Right lobe of liver (tissue), 4 donors: ENCODE measurements around the gene KDM4C.
A peak's percentile ranks its signal among the peaks of the same experiment; 100 is the strongest.

ENCODE experiments used
- POLR2A ChIP-seq: fragments of 450-650 bp; IDR thresholded peaks from one replicate; pipeline ENCODE4 v1.6.1; 2017; ENCODE audit warnings: antibody characterized with exemption, mild to moderate bottlenecking
- TF ChIP-seq, protein P1 (sequence below), 4 donors: fragments of 200-600 bp in 3 of 4; fragments of 450-650 bp in 1 of 4; IDR thresholded peaks; one replicate each; pipeline versions ENCODE4 v1.5.1 to v1.8.0; 2016 to 2022; ENCODE audit warnings: antibody characterized with exemption in 4 of 4, mild to moderate bottlenecking in 2 of 4
- donor health status: DM: no; HTN: no; CAD: no.
- donor health status: DM: no; HTN: no; CAD: no.
- donor health status: DM: no; HTN: yes; CAD: no.

DNA sequence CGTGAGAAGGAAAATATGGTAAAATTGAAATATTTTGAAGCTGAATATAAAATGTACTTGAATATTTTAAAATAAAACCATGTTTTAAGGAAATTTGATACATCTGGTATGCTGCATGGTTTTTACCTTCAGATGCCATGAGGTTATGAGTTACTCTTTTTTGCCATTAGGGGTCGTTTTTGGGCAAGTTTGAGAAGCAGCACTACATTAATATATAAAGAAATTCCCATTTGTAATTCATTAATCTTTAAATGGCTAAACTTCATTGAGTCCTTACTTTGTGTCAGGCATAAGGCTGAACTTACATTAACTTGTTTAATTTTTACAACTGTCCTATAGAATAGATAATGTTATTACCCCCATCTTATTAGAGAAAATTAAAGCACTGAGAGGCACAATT lies 152.3 kb downstream of the KDM4C start:
- TF ChIP-seq, protein P1, sequence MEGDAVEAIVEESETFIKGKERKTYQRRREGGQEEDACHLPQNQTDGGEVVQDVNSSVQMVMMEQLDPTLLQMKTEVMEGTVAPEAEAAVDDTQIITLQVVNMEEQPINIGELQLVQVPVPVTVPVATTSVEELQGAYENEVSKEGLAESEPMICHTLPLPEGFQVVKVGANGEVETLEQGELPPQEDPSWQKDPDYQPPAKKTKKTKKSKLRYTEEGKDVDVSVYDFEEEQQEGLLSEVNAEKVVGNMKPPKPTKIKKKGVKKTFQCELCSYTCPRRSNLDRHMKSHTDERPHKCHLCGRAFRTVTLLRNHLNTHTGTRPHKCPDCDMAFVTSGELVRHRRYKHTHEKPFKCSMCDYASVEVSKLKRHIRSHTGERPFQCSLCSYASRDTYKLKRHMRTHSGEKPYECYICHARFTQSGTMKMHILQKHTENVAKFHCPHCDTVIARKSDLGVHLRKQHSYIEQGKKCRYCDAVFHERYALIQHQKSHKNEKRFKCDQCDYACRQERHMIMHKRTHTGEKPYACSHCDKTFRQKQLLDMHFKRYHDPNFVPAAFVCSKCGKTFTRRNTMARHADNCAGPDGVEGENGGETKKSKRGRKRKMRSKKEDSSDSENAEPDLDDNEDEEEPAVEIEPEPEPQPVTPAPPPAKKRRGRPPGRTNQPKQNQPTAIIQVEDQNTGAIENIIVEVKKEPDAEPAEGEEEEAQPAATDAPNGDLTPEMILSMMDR (IDR thresholded peaks at IDR 0.05) = peak in 3 of 4 donors; percentile 34 to 45 (median 41)
- TF ChIP-seq POLR2A = no peak
